Cortex of kidney (tissue), 1 donor: ENCODE data around the gene HECTD4.
"Not testable (repeated sequence)": the region's sequence is repeated elsewhere in the genome, so short reads cannot be mapped to it uniquely, and the experiment has no call there.

Experiments used
- DNase-seq: peaks from one replicate; lab custom pipeline; 2025; lab: John Stamatoyannopoulos, UW

HECTD4 gene

DNA sequence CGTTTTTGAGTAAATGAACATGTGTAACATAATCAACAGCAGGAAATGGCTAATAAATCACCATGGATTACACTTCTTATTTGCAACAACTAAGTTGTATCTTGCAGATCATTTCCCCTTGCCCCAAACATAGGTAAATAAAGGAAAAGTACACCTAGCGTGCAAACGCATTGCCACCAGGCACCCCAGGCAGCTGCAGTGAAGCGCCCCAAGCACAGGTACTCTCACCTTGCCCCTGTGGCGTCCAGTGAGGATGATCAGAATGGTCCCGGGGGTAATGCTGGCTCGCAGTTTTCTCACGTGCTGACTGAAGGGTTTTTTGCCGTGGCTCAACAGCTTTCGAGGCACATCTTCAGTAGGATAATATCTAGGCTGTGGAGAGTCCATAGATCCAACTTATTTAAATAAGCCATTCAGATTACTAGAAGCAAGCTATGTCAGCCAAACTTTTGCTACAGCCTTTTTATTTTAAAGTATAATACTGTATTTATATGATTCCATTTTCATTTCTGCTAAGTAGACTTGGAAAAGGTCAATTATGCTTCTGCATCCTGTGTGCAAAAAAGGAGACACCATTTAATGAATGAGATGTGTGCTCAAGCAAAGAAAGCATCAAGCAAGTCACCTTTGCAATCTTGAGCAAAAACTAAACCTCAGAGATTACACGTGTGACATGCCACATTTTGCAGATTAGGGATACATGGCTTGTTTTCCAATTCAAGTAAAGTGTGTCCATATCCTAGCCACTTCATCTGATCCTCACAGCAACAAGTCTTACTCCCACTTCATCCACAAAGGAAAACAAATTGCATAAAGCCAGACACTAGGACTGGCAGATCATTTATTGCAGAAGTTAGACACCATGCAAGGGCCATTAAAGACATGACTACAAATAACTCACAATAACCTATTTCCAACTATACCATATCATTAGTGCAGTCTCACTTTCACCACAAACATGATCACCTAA is 24.6 kb upstream of the HECTD4 start:
- DNase-seq: no peak

DNA sequence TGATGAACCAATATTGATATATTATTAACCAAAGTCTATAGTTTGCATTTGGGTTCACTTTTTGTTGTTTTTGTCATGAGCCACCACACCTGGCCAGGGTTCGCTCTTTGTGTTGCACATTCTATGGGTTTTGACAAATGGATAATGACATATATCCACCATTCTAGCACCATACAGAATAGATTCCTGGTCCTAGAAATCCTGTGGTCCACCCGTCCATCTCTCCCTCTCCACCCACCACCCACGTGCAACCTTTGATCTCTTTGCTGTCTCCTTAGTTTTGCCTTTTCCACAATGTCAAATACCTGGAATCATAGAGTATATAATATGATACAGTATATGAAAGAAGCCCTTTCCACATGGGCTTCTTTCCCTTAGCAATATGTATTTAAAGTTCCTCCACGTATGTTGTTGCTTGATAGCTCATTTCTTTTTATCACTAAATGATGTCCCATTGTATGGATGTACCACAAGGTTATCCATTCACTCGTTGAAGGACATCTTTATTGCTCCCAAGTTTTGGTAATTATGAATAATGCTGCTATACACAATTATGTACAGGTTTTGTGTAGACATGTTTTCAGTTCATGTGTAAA is 19.8 kb upstream of the HECTD4 start:
- DNase-seq: no peak

DNA sequence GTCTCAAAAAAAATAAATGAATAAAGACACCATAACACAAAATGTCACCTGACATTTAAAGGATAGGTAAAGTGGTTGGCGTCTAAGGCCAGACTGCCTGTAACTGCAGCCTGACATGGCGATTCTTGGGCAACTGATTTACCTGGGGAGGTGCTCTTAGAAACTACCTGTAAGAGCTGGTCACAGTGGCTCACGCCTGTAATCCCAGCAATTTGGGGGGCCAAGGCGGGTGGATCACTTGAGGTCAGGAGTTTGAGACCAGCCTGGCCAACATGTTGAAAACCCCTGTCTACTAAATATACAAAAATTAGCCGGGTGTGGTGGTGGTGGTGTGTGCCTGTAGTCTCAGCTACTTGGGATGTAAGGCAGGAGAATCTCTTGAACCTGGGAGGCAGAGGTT is 18.8 kb upstream of the HECTD4 start:
- no peak for DNase-seq

DNA sequence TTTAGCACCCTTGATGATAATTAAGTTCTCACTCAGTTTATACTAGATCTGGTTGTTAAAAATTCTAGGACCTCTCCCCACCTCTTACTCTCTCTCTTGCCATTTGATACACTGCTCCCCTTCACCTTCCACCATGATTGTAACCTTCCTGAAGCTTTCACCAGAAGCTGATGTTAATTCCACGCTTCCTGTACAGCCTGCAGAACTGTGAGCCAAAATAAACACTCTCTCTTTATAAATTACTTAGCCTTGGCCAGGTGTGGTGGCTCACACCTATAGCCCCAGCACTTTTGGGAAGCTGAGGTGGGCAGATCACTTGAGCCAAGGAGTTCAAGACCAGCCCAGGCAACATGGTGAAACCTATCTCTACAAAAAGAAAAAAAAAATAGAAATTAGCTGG is 11.1 kb upstream of the HECTD4 start:
- no peak for DNase-seq

DNA sequence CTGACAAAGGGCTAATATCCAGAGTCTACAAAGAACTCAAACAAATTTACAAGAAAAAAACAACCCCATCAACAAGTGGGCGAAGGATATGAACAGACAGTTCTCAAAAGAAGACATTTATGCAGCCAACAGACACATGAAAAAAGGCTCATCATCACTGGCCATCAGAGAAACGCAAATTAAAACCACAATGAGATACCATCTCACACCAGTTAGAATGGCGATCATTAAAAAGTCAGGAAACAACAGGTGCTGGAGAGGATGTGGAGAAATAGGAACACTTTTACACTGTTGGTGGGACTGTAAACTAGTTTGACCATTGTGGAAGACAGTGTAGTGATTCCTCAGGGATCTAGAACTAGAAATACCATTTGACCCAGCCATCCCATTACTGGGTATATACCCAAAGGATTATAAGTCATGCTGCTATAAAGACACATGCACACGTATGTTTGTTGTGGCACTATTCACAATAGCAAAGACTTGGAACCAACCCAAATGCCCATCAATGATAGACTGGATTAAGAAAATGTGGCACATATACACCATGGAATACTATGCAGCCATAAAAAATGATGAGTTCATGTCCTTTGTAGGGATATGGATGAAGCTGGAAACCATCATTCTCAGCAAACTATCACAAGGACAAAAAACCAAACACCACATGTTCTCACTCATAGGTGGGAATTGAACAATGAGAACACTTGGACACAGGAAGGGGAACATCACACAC is 7.9 kb upstream of the HECTD4 start:
- not testable (repeated sequence) for DNase-seq

DNA sequence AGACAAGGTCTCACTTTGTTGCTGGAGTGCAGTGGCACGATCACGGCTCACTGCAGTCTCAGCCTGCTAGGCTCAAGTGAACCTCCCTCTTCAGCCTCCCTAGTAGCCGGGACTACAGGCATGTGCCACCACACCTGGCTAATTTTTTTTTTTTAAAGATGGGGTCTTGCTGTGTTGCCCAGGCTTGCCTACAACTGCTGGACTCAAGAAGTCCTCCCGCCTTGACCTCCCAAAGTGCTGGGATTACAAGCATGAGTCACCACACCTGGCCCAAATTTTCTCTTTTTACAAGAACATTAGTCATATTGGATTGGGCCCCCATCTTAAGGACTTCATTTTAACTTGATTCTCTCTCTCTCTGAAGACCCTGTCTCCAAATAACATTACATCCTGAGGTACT is 7.0 kb upstream of the HECTD4 start:
- no peak for DNase-seq

DNA sequence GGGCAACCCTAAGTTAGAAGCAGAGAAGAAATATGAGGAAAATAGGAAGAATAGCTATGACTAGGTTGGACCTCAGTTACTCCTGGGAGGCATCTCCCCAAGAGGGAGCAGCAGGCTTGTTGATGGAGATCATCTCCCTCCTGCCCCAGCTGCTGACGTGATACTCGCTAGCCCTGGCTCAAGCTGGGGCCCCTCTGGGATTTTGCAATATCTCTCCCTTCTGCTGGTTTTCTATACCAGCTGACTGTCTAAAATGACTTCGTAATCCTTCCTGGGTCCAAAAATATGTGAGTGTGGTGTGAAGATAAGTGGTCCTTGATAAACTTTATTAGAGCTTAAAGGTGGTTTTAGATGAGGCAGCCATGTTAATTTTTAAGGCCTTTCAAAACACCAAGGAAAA is 4.5 kb upstream of the HECTD4 start:
- no peak for DNase-seq

DNA sequence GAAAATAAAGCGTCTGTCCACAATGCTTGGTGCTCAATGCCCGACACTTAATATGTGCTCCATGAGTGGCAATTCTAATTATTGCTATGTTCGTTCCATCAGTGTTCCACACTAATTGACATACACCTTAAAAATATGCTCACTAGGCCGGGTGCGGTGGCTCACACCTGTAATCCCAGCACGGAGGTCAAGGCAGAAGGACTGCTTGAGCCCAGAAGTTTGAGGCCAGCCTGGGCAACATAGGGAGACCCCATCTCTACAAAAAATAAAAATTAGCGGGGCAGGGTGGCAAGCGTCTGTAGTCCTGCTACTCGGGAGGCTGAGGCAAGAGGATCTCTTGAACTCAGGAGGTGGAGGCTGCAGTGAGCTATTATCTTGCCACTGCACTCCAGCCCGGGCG is 635 bp upstream of the HECTD4 start:
- no peak for DNase-seq

DNA sequence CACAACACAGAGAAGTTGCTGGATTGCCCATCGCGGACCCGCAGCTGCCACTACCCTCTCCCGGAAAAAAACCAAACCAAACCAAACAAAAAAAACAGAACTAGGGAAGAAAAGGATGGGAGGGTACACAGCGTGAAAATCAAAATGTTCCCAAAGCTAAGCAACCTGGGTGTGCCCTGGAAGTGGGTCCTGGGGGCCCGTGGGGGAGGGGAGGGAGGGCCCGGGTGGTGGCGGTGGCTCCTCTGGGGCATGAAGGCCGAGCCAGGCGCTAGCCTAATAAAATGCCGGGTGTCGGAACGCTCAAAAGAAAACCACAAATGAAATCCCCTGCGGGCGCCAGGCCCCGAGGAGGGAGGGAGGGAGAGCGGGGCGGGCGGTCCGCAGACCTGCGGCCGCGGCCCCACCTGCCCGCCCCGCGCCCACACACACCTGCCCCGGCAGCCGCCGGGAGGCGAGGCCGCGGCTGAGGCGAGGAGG is 787 bp downstream of the HECTD4 start:
- no peak for DNase-seq

DNA sequence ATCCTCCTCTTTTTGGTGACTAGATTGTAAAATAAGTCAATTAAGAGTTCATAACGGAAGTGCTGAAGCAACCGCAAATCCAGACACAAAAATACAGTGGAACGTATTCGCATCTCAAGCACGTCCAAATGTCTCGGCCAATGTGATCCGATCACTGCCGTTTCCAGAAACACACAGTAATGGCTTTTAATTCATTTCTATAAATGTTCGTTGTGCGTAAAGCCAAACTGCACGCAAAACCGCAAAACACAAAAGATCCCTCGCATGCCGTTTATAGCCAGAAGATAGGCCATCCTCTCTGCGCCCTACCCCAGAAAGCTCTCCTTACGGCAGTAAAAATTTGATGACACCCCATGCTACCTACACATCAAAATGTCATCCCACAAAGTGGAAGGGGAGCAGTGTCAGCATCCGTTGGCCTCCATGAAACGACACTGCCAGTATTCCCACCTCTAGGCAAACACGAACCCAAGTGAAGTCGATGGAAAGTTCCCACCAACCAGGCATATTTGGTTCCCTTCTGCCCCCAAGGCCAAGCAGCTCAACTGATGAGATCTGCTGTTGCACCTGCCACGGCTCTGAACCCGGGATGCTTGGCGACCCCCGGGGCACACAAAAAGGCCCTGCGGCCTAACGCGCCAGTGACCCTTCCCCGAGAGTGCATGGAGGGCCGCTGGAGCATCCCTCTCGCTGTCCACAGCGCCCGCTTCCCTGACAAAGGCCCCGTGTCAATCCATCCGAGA is 1.4 kb downstream of the HECTD4 start:
- no peak for DNase-seq

DNA sequence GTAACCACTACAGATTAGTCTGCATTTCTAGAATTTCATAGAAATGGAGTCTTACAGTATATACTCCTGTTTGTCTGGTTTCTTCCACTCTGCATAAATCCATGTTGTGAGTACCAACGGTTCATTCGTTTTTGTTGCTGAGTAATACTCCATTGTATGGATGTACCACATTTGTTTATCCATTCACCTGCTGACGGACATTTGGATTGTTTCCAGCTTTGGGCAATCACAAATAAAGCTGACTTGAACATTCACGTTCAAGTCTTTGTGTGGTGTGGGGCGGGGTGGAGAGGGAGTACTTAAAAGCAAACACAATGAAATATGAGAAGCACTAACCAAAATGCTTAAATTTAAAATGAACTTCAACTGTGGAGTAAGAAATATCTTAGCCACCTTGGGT is 7.1 kb downstream of the HECTD4 start:
- no peak for DNase-seq

DNA sequence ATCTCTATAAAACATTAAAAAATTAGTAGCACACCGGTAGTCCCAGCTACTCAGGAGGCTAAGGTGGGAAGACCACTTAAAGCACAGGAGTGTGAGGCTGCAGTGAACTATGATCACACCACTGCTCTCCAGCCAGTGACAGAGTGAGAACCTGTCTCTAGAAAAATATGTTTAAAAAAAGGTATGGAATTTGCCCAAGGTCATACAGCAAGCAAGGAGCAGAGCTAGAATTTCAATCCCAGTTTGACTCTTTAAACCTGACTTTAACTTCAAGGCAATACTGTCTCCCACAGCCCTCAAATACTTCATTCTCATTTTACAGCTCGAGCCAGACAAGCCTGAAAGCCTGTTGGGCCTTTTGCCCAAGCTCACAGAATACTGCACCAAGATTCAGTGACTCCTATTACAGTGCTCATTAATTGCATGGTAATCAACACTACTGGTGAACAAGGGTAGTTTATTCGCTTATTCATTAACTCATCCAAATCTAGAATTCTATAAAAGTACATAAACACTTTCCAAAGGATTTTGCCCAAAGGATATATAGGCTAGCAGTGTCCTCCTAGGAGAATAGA is 8.0 kb downstream of the HECTD4 start:
- DNase-seq: no peak

DNA sequence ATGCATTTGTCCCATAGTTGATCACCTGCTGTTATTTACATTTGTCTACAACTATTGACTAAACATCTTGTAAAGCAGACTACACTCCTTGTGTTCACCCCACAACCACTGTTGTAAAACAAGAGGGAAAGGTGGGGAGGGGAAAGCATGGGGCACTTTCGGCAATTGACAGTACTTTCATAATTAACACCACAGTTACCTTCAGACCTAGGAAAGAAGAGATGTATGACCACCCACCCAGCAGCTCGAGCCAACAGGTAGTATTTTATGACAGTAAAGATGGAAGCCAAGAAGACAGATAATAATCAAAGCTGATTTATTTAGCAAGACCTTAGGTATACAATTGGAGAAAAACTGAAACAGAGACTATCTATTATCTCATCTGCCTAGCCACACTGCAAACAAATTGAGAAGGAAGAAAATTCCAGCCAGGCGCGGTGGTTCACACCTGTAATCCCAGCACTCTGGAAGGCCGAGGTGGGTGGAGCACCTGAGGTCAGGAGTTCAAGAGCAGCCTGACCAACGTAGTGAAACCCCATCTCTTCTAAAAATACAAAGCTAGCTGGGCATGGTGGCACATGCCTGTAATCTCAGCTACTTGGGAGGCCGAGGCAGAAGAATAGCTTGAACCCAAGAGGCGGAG is 11.2 kb downstream of the HECTD4 start:
- DNase-seq: no peak

DNA sequence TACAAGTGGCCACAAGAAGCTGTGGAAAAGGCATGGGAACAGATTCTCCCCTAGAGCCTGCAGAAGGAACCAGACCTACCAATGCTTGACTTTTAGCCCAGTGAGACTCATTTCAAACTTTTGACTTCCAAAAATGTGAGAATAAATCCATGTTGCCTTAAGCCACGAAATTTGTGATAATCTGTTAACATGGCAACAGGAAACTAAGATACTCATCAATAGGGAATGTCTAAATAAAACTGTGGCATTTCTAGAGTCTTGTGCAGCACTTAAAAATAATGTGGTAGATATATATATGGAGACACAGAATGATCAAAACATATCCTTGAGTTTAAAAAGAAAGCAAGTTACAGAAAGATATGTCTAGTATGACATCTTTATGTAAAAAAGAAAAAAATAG is 12.0 kb downstream of the HECTD4 start:
- DNase-seq: no peak

DNA sequence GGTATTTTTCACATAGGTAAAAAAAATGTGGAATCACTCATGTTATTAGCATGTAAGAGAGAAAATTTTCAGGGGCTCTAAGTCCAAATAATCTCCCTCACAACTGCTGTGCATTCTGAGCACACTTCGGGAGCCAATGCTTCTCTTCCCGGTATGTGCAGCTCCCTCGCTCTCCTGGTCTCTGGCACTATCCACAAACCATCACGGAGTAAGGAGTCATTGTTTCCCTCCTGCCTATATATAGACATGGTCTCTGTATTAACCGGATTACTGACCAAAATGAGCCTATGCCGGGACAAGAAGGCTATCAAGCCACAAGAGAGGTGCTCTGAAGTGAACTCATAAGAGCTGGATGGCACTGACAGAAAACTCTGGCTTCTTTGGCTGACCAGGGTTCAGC is 13.4 kb downstream of the HECTD4 start:
- DNase-seq: no peak

DNA sequence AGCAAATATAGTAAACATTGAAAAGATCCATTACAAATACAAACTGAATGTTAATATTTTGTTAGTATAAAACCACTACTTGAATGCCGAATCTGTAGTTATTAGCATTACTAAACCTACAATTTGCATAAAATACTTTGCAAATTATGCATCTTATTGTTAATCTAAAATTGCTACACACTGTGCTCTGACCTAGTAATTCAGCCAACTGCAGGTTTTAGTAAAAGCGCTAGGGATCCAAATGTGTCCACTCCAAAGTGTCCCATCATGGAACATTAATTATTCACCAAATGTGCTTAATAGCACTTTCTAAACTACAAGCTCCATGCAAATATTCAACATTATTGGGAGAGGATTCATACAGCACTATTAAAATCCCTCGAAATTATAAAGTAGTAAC is 14.3 kb downstream of the HECTD4 start:
- DNase-seq: no peak

DNA sequence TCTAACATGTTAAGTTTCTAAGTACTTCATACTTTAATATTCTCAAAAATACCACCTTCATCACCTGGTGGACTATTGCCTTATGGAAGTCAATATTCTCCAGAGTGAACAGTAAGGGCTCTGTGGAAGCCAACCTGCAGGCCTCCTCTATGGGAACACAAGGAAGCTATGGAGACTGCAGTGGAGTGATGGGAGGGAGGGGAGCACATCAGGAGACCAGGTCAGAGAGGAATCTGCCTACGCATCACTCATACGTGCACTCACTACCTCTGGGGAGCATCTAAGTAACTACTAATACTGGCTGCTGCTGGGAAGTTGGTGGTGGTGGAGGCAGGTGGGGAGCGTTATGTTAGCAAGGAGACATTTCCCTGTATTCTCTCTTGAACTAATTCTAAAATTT is 19.9 kb downstream of the HECTD4 start:
- DNase-seq: no peak

DNA sequence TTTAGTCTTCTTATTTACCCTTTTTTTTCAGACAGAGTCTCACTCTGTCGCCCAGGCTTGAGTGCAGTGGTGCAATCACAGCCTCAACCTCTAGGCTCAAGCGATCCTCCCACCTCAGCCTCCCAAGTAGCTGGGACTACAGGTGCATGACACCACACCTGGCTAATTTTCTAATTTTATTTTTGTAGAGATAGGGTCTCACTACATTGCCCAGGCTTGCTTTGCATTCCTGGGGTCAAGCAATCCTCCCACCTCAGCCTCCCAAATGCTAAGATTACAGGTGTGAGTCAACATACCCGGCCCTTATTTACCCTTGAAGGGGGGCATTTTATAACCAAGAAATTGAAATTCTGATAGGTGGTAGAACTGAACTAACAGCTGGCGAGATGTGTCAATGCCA is 21.0 kb downstream of the HECTD4 start:
- DNase-seq: no peak

DNA sequence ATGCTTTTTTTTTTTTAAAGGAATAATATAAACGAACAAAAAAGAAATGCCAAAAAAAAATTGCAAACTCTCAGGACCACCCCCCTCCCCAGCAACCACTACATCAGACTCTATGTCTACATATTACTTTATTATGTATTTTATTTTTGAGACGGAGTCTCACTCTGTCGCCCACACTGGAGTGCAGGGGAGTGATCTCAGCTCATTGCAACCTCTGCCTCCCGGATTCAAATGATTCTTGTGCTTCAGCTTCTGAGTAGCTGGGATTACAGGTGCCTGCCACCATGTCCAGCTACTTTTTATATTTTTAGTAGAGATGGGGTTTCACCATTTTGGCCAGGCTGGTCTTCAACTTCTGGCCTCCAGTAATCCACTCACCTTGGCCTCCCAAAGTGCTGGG is 22.9 kb downstream of the HECTD4 start:
- DNase-seq: no peak

DNA sequence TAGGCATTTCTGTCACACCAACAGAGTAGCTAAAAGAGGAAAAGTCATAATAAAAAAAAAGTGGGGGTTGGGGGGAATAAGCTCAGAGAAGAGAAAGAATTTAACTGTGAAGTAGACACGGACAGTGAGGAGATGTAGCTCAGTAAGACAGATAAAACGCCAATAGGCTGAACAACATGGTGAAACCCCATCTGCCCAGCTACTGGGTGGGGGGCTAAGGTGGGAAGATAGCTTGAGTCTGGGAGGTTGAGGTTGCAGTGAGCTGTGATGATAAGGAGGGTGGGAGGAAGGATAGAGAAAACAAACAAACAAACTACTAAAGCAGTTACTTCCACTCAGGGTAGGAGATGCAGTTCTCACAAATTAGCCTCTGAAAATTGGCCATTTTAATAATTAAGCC is 25.0 kb downstream of the HECTD4 start:
- DNase-seq: no peak

DNA sequence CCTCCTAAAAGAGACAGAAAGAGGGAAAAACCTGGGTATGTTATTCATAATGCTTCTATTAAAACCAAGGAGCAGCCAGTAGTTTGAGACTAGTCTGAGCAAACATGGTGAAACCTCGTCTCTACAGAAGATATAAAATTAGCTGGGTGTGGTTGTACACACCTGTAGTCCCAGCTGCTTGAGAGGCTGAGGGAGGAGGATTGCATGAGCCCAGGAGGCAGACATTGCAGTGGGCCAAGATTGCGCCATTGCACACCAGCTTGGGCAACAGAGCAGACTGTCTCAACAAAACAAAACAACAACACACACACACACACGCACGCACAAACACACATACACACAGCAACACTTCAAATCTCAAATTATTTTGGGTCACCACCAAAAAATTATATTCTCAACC is 27.8 kb downstream of the HECTD4 start:
- DNase-seq: no peak
